Measurements from ENCODE around the gene KCTD4. TPM values are rescaled to one million over a fixed set of nuclear protein-coding genes. Genes with fewer than 3 reads are reported as not detected.
A peak's percentile ranks its signal among the peaks of the same experiment; 100 is the strongest.
"Not testable (repeated sequence)": the region's sequence is repeated elsewhere in the genome, so short reads cannot be mapped to it uniquely, and the experiment has no call there.

Gene KCTD4
- total and polyA plus RNA-seq, 2 experiments from 2014 or later, result not detected

- H3K27ac ChIP-seq, result no peak overlapping the region
- H3K4me3 ChIP-seq, result no peak overlapping the region
- H3K4me1 ChIP-seq (ENCODE audit: low read depth), result peaks cover 4% of the 10 kb centered on the region
- H3K36me3 ChIP-seq, result no peaks in the 10 kb centered on the region
- TF ChIP-seq, protein P1, sequence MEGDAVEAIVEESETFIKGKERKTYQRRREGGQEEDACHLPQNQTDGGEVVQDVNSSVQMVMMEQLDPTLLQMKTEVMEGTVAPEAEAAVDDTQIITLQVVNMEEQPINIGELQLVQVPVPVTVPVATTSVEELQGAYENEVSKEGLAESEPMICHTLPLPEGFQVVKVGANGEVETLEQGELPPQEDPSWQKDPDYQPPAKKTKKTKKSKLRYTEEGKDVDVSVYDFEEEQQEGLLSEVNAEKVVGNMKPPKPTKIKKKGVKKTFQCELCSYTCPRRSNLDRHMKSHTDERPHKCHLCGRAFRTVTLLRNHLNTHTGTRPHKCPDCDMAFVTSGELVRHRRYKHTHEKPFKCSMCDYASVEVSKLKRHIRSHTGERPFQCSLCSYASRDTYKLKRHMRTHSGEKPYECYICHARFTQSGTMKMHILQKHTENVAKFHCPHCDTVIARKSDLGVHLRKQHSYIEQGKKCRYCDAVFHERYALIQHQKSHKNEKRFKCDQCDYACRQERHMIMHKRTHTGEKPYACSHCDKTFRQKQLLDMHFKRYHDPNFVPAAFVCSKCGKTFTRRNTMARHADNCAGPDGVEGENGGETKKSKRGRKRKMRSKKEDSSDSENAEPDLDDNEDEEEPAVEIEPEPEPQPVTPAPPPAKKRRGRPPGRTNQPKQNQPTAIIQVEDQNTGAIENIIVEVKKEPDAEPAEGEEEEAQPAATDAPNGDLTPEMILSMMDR (IDR thresholded peaks at IDR 0.05; ENCODE audit: low read depth, low read length), result no peak
- H3K9me3 ChIP-seq (ENCODE audit: low read depth), result no peaks in the 10 kb centered on the region
- DNase-seq (ENCODE audit: low read depth in 1 of 2, low spot score in 1 of 2), result peak in 1 of 2 donors; percentile 47
- no peaks in the 10 kb centered on the region for H3K27me3 ChIP-seq
Measured at GRCh38 chr13:45196096-45196495, 4.7 kb downstream of the KCTD4 start.

DNA sequence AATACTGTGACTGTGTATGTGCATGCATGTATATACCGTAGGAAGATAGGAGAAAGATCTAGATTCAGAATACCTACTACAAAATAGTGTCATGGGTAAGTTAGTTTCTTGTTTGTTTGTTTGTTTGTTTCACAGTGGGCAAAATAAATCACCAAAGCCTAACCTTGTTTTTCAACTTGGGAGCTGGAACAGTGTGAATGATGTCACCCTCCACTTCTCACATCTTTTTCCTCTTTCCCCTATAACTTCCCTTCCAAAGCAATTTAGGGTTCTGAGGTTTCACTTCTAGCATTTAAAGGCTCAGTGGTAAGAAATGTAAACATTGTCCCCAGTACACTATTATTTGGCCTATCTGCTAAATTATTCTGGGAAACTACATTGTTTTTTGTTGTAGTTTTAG is 5.4 kb downstream of the KCTD4 start:
- Histone ChIP-seq H3K4me3 (no peak overlapping the region), H3K27ac (no peak overlapping the region), H3K36me3 (no peaks in the 10 kb centered on the region), H3K9me3 (ENCODE audit: low read depth) (no peaks in the 10 kb centered on the region), H3K4me1 (ENCODE audit: low read depth) (peaks cover 4% of the 10 kb centered on the region), H3K27me3 (no peaks in the 10 kb centered on the region)
- DNase-seq (ENCODE audit: low read depth in 1 of 2, low spot score in 1 of 2), result no peak
- TF ChIP-seq, protein P1 (IDR thresholded peaks at IDR 0.05; ENCODE audit: low read depth, low read length), result no peak

- no peak overlapping the region for H3K27ac ChIP-seq
Measured at GRCh38 chr13:45194081-45194939, 6.5 kb downstream of the KCTD4 start.

DNA sequence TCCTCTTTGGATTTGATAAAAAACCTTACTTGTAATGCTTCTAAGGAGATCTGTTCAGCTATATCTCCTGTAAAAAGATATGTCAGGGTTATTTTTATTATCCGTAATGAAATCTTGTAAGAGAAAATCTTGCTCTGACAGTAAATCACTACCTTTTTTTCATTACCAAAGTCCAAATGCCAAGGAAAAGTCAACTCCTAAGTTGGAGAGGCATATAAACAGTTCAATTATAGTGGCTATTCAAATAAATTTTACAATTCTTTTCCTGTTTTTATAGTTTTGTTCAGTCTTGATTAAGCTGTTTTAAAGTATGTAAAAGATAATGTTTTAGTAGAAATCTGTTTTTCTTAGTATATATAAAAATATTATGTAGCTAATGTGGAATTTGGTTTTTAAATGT is 9.0 kb downstream of the KCTD4 start:
- H3K27ac ChIP-seq, result no peak overlapping the region
- H3K4me1 ChIP-seq (ENCODE audit: low read depth), result peaks cover 4% of the 10 kb centered on the region
- no peak overlapping the region for H3K4me3 ChIP-seq
- H3K27me3 ChIP-seq, result no peaks in the 10 kb centered on the region
- TF ChIP-seq, protein P1 (IDR thresholded peaks at IDR 0.05; ENCODE audit: low read depth, low read length), result no peak
- H3K36me3 ChIP-seq, result no peaks in the 10 kb centered on the region
- DNase-seq (ENCODE audit: low read depth in 1 of 2, low spot score in 1 of 2), result no peak
- H3K9me3 ChIP-seq (ENCODE audit: low read depth), result no peaks in the 10 kb centered on the region

More at GRCh38 chr13:45194081-45194939, 6.5 kb downstream of the KCTD4 start:
- no peak overlapping the region for H3K4me3 ChIP-seq
- TF ChIP-seq, protein P1 (IDR thresholded peaks at IDR 0.05; ENCODE audit: low read depth, low read length), result peak; percentile 73
- DNase-seq (ENCODE audit: low read depth in 1 of 2, low spot score in 1 of 2), result peak in 1 of 2 donors; percentile 80
- no peaks in the 10 kb centered on the region for H3K36me3 ChIP-seq
- H3K9me3 ChIP-seq (ENCODE audit: low read depth), result no peaks in the 10 kb centered on the region
- peaks cover 4% of the 10 kb centered on the region for H3K4me1 ChIP-seq (ENCODE audit: low read depth)
- H3K27me3 ChIP-seq, result no peaks in the 10 kb centered on the region

DNA sequence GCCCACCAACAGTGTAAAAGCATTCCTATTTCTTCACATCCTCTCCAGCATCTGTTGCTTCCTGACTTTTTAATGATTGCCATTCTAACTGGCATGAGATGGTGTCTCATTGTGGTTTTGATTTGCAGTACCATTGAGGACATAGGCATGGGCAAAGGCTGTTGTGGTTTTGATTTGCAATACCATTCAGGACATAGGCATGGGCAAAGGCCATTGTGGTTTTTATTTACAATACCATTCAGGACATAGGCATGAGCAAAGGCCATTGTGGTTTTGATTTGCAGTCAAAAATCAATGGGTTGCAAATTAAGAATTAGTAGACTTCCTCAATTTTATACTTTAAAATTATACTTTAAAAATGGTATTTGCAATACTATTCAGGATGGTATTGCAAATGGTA is 11.3 kb downstream of the KCTD4 start:
- not testable (repeated sequence) for H3K27ac ChIP-seq; H3K27me3 ChIP-seq; H3K36me3 ChIP-seq; H3K4me1 ChIP-seq (ENCODE audit: low read depth); H3K9me3 ChIP-seq (ENCODE audit: low read depth); H3K4me3 ChIP-seq
- DNase-seq (ENCODE audit: low read depth in 1 of 2, low spot score in 1 of 2), result peak in 1 of 2 donors; percentile 22

DNA sequence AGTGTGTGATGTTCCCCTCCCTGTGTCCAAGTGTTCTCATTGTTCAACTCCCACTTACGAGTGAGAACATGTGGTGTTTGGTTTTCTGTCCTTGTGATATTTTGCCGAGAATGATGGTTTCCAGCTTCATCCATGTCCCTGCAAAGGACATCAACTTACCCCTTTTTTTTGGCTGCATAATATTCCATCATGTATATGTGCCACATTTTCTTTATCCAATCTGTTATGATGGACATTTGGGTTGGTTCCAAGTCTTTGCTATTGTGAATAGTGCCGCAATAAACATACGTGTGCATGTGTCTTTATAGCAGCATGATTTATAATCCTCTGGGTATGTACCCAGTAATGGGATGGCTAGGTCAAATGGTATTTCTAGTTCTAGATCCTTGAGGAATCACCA is 11.8 kb downstream of the KCTD4 start:
- not testable (repeated sequence) for H3K4me3 ChIP-seq; H3K27ac ChIP-seq; H3K36me3 ChIP-seq; H3K27me3 ChIP-seq; H3K4me1 ChIP-seq (ENCODE audit: low read depth); DNase-seq (ENCODE audit: low read depth in 1 of 2, low spot score in 1 of 2); H3K9me3 ChIP-seq (ENCODE audit: low read depth)

All from cardiac muscle cell (in vitro differentiated cells and primary cell).